CD4-positive, alpha-beta T cell treated with Interleukin-15 for 4 hours (primary cell): ENCODE measurements around the gene VPS36.
"Not testable (repeated sequence)": the region's sequence is repeated elsewhere in the genome, so short reads cannot be mapped to it uniquely, and the experiment has no call there.

ENCODE experiments used
- DNase-seq: peaks from one replicate; pipeline ENCODE4 v3.0.0-alpha.2; 2020; ENCODE audit warnings: low spot score

The VPS36 gene

DNA sequence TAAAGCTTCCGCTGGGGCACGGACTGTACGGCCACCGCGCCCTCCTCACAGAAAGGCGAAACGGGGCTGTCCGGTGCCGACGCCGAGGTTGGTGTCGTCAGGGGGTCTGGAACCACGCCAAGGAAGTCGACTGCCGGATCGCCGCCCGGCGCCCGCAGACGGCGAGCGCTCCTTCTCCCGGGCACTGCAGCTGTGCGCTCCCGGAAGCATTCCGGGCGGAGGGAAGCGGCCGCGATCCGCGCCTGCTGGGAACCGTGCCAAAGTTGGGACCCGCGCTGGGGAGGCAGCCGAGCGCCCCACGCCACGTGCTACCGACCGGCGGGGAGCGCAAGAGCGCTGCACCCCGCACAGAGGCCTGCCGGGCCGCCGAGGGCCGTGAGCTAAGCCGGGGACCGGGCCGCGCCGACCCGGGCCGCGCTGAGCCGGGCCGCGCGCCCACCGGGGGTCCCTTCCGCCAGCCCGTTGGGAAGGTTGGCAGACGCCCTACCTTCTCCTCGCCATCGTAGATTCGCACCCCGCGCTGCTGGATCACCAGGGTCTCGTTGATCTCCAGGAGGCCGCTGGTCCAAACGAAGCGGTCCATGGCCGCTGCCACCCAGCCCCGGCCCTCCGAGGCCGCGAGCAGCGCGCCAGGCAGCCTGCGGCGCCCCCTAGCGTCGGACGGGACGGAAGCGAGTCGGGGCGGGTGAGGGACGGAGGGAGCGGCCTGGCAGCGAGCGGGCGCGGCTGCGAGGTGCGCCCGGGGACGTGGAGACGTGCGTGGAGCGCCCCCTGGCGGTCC, at the start of gene VPS36:
Gene VPS36 (minus strand): TSS at position 623 of the 781 bp plus-strand sequence. CDS start 40 bp downstream, at position 583.
- peak; percentile 96 for DNase-seq

GRCh38 chr13:52497979-52498378, 47.5 kb upstream of the VPS36 start:
- DNase-seq, result not testable (repeated sequence)

DNA sequence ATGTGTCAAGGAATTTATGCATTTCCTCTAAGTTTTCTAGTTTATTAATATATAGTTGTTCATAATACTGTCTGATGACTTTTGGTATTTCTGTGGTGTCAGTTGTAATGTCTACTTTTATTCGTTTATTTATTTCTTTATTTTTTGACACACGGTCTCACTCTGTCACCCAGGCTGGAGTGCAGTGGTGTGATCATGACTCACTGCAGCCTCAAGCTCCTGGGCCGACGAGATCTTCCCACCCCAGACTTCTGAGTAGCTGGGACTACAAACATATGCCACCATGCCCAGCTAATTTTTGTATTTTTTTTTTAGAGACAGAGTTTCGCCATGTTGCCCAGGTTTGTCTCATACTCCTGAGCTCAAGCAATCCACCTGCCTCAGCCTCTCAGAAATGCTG, 43.8 kb upstream of the VPS36 start:
- DNase-seq, result not testable (repeated sequence)

DNA sequence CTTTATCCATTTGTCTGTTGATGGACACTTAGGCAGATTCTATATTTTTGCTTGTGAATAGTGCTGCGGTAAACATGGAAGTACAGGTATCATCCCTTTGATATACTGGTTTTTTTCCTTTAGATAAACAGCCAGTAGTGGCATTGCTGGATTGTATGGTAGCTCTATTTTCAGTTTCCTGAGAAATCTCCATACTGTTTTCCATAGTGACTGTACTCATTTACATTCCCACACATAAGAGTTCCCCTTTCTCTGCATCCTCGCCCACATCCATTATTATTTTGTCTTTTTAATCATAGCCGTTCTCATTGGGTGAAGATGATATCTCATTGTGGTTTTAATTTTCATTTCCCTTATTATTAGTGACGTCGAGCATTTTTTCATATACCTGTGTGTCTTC, 40.6 kb upstream of the VPS36 start:
- DNase-seq, result not testable (repeated sequence)

GRCh38 chr13:52488763-52489162, 38.3 kb upstream of the VPS36 start:
- not testable (repeated sequence) for DNase-seq

DNA sequence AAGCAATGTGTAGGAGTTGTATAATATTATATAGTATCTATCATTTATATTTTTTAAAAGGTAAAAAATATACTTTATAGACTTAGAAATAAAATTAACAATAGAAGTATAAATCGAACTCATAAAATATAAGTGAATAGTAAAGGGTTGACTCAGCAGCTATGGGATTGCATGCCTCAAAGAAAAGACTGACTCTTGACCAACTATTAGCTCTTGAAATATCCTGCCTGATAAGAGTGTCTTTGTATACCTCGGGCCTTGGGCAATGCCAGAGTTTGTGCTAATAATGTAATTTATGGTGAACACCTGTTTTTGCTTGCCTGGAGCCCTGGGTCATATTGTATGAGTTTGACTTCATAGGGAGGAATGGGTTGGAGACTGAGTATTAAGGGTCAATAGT, 36.6 kb upstream of the VPS36 start:
- DNase-seq, result not testable (repeated sequence)

DNA sequence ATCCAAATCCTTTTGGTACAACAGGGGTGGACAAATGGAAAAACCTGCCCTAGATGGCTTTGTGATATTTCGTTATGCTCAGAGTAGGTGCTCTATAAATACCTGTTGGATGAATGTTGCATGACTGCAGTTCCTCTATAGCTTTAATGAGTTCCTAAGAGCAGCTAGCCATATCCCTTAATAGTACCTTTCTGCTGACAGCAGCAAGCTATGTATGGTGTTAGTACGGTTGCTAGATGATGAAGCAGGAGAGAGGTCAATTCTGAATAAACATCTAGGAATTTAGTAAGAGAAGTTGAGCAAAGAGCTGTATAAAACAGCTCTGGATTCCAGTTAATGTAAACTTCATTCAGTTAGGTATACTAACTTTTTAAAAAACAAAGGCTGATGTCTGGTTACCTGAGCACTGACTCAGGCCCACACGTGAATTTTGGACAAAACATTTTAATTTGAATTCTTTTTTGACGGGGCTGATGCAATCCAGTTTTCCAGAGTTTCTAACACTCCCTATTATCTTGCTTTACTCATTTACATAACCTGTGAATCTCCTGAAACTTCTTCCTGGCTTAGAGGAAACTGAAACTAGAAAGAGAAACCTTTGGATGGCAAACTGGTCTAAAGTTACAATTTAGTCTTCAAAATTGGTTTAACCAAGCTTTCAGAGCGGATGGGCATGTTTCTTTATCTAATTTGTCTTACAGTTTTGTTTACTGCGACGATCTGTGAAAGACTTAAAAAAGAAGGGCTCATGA, 30.4 kb upstream of the VPS36 start:
- not testable (repeated sequence) for DNase-seq

DNA sequence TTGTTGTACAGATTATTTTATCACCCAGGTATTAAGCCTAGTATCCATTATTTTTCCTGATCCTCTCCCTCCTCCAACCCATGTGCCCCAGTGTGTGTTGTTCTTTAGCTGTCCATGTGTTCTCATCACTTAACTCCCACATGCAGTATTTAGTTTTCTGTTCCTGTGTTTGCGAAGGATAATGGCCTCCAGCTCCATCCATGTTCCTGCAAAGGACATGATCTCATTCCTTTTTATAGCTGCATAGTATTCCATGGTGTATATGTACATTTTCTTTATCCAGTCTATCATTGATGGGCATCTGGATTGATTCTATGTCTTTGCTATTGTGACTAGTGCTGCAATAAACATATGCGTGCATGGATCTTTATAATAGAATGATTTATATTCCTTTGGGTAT, 18.1 kb upstream of the VPS36 start:
- DNase-seq, result not testable (repeated sequence)

- no peak for DNase-seq
Observed at GRCh38 chr13:52463526-52463925, 13.1 kb upstream of the VPS36 start.

DNA sequence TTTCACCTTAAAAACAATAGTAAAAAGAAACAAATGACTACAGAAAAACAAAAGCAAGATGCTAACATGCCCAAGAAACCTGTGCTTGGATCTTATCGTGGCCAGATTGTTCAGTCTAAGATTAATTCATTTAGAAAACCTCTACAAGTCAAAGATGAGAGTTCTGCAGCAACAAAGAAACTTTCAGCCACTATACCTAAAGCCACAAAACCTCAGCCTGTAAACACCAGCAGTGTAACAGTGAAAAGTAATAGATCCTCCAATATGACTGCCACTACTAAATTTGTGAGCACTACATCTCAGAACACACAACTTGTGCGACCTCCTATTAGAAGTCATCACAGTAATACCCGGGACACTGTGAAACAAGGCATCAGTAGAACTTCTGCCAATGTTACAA, 10.8 kb upstream of the VPS36 start:
- DNase-seq, result no peak

- no peak for DNase-seq
Observed at GRCh38 chr13:52459668-52460067, 9.2 kb upstream of the VPS36 start.

- peak; percentile 71 for DNase-seq
Observed at GRCh38 chr13:52455677-52456041, 5.2 kb upstream of the VPS36 start.

GRCh38 chr13:52454820-52455676, 4.6 kb upstream of the VPS36 start, which contains the start of gene CKAP2:
CKAP2 (plus strand) TSS chr13:52455478; CDS start chr13:52455557, 79 bp downstream.
- peak; percentile 94 for DNase-seq

DNA sequence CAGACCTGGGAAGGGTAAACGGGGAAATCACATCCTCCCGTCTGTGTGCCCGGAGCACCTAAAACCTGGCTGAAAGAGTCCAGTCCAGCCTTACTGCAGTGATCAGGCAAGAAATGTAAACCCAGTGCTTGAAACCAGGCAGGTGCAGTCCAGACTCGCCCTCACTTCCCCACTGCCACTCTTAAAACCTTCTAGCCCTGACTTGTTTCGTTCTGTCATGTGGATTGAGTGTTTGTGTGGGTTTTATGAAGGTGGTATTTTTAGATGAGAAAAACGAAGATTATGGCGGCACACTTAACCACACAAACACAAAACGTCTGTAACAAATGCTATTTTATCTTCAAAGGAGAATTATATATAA, 4.0 kb upstream of the VPS36 start:
- DNase-seq, result no peak

- no peak for DNase-seq
Observed at GRCh38 chr13:52452470-52452869, 2.0 kb upstream of the VPS36 start.

GRCh38 chr13:52451135-52451804, 836 bp upstream of the VPS36 start:
- DNase-seq, result no peak

DNA sequence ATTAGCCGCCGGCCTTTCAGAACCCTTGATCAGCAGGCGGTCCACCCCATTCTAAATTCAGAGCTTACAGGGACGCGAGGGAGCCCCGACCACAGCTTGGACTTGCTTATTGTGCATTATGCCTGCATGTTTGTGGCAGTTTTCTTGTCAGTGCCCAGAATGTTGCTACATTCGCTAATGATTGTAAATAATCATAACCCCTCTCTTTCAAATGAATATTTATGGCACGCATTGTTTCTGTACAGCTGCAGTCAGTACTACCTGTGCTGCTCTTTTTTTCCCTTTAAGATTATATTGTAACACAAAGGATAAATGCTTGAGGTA, 321 bp upstream of the VPS36 start:
- no peak for DNase-seq

- DNase-seq, result no peak
Observed at GRCh38 chr13:52449331-52450011, 963 bp downstream of the VPS36 start.

- DNase-seq, result no peak
Observed at GRCh38 chr13:52447815-52448552, 2.5 kb downstream of the VPS36 start.

GRCh38 chr13:52447354-52447753, 3.1 kb downstream of the VPS36 start:
- DNase-seq, result no peak

GRCh38 chr13:52446265-52446664, 4.2 kb downstream of the VPS36 start:
- DNase-seq, result no peak
